ENCODE data around the gene NRXN2.
"Not testable (repeated sequence)": the region's sequence is repeated elsewhere in the genome, so short reads cannot be mapped to it uniquely, and the experiment has no call there.

Gene NRXN2

DNA sequence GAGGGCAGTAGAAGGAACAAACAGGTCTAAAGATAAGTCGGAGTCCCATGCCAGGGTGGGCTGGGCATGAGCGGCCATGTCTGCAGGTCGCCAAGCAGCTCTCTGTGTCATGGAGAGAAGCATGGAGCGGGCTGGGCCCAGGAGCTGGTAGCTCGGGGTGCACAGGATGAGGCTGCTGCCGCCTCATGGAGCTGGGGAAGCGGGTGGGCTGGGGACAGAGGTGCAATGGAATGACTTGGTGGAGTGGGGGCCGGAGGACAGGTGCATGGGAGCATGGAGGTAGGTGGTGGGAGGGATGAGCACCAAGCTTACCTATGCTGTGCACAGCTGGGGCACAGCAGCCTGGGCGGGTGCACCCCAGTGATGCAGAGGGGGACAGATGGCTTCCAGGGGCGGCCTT, 3.6 kb downstream of the NRXN2 start:
- no peak for DNase-seq

DNA sequence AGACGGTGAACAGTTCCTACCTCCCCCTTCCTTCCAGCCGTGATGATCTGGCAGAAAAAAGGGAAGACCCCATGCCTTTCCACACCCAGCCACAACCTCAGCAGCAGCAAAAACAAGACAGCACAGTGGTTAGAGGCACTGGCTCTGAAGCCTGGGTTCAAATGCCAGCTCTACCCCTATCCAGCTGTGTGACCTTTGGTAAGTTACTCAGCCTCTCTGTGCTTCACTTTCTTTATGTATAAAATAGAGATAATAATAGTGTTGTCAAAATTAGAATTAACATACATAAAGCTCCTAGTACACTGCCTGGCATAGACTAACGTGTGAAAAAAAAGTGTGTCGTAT, 4.2 kb downstream of the NRXN2 start:
- DNase-seq, result no peak

DNA sequence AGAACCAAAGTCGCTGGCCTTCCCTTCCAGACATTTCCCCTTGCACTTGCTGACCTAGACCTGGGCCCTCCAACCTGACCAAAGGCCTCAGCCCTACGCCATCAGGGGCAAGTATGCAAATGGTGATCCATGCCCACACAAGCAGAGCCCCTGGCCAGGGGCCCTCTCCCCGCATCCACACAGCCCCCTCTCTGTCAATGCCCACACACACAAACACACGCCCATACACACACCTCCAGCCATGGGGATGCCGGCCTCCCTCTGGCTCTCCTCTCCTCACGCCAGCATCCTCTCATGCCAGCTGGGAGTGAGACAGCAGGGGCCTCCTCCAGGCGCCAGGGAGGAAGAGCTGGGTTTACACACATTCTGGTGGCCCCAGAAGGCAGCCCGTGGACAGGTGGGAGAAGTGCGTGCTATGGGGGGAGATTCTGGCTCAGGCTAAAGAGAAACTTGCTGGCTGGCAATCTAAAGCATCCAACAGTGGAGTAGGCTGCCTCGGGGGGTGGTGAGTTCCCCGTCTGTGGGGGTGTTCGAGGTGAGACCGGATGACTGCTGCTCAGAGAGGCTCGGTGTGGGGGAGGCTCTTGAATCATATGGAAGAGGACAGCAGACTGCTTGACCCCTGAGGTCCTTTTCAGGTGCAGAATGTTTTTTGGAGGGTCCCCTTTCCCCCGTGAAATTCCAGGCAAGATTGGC, 4.8 kb downstream of the NRXN2 start:
- no peak for DNase-seq

DNA sequence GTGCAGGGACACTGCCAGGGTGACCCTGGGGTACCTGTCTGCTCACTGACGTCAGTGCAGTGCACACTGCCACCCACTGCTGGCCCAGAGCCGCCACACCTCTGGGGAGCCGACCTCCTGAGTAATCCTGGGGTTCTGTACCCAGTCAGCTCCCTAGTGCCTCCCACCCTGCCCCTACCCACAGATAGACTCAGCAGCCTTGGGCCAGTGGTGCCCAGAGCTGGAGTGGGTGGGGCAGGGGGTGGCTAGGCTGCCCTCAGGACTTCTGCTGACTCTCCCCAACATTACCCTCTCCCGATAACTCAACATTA, 5.8 kb downstream of the NRXN2 start:
- DNase-seq, result no peak

DNA sequence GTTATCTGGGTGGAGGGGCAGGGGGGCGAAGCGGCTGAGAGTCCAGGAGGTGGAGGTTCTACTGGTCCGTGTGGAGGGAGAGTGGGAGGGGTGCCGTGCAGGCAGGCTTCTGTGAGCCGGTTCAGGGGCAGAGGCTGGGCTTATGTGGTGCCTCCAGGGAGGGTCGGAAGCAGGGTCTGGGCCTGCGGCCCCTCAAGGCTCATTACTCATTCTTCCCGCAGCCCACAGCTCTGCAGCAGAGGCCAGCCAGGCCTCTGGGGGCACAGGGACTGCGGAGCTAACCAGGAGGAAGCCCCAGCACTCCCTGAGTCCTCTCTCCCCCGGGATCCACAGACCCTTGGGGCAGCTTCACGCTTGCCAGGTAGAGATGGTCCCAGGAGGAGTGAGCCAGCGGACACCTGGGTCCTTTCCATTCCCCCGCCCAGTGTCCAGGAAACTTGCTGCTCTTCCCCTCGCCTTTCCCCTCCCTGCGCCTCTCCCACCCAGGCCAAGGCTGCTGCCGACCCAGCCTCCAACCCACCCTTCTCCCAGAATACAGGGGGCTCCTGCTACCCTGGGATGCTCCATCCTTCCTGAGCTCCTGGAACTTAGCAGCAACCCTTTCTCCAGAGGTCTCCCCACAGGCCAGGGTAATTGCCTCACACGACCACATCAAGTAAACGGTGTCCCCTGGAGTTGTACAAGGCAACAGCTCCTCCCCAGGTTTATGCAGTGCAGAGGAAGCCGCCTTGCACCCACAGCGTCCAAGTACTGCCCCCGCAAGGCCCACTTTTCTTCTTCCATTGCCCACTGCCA, 6.3 kb downstream of the NRXN2 start:
- no peak for DNase-seq

DNA sequence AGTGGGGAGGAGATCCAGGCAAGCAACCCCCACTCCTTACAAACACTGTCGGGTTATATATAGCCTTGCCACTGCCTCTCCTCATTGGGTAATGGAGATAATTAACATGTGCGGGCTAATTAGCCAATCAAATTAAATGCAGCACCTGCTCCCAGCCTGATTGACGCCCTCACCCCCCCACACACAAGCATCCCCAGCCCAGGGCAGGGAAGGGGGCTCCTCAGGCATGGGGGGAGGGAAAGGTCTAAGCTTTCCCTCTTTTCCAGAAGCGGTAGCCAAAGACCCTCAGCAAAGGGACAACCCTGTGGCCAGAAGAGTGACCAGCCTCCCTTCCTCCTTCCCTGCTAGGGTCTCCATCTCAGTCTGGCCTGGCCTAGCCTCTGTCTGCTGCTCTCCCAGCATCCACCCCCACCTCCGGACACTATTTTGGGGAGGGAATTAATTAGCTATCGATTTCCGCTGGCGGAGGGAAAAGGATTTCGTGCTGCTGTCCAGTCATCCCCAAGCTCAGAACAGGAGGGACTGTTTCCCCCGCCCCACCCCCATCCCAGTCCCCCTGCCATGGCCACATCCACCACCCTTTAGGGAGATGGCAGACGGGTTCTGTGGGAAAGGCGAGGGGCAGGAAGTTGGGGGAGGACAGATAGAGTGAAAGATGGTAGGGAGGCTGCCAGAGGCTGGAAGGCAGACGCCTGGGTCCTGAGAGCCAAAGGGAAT, 7.1 kb downstream of the NRXN2 start:
- no peak for DNase-seq

DNA sequence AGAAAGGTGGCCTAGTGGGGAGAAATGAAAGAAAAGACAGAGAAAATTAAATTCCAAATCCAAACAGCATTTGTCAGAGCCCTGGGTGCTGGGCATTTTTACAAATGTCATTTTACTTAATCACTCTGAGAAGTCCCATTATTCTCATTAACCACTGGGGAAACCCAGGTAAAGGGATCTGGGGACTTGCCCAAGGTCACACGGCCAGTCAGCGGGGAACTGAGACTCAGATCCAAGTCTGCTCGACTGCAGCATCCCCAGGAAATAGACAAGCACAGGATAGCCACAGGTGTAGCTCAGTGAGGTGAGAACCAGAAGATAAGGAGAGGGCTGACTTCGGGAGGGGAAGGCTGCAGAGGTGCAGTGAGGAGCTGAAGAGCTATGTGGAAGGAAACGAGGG, 7.9 kb downstream of the NRXN2 start:
- no peak for DNase-seq

DNA sequence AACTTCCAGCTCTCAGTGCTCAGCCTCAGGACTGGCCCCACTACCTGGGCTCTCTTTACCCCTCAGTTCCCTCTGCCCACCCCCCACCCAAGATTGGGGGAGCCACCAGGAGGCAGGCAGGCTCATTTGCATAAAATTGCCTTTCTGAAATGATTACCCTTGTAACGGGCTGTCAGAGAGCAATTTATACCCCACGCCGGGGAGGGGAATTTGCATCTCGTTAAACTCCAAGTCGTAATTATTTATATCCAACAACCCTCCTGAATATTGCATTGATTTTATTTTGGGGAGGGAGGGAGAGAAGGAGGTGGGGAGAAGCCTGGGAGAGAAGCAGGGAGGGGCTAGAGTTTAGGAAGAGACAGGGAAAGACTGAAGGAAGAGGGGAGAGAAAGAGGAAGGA, 8.3 kb downstream of the NRXN2 start:
- no peak for DNase-seq

DNA sequence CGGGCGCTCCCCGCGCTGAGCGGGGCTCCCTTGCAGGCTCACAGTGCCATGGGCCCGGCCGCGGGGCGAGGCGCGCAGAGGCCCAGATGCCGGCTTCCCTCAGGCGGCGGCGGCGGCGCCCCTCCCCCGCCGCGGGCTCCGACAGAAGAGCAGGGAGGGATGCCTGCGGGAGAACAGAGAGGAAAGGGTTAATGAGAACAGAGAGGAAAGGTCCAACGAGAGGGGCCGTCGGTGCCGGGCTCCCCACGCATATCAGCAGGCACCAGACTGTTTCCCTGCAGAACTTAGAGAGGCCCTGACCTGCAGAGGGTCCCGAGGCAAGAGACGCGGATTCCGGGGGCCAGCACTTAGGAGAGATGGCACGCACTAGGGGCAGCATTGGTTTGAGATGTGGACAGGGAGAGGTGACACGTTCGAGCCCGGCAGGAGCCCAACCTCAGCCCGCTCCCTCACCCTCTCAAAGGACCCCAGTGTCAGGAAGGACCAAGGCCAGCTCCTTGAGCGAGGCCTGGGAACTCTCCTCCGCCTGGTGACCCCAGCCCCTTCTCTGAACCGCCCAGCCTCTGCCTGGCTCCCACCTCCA, 9.1 kb downstream of the NRXN2 start:
- DNase-seq, result no peak

DNA sequence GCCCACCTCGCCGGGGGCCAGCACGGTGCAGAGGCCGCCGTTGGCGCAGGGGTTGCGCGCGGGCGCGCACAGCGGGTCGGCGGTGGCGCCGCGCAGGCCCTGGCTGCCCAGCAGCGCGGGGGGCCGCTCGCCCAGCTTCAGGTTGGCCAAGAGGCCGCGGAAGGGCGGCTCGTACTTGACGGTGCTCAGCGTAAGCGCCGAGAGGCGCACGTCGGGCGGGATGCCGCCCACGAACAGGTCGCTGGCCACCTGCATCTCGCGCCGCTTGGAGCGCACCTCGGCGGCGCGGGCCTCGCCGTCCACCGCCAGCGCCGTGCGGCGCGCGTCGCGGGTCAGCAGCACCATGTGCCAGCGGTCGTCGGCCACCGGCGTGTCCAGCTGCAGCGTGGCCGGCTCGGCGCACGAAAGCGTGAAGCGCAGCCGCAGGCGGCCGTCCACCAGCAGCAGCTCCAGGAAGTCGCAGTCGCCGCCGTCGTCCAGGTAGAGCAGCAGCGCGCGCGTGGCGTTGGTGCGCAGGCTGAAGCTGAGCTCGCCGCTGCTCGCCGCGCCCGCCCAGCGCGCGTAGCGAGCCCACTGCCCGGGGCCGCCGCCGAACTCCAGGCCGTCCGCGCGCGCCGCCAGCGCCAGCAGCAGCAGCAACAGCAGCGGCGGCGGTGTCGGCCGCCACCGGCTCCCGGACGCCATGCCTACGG, 9.8 kb downstream of the NRXN2 start:
- DNase-seq, result no peak

DNA sequence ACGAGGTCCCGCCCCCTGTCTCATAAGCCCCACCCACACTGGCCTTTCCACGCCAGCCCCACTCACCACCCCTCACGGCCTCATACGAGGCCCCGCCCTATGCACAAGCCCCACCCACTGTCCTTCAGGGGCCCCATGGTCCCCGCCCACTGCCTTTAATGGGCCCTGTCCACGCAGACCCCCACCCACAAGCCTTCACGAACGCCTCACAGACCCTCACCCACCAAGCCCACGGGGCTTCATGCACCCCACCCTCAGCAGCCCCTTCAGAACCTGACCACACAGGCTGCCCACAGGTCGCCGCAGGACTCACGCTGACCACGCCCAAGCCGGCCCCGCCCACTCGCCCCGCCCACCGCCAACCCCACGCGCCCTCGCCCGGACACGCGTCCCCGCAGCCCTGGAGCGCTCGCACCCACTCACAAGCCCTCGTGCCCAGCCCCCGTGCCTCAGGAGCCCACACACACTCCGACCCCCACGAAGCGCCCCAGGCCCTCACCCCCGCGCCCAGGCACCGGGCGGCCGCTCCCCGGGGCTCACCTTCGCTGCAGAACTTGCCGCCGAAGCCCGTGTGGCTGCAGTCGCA, 10.5 kb downstream of the NRXN2 start:
- no peak for DNase-seq

DNA sequence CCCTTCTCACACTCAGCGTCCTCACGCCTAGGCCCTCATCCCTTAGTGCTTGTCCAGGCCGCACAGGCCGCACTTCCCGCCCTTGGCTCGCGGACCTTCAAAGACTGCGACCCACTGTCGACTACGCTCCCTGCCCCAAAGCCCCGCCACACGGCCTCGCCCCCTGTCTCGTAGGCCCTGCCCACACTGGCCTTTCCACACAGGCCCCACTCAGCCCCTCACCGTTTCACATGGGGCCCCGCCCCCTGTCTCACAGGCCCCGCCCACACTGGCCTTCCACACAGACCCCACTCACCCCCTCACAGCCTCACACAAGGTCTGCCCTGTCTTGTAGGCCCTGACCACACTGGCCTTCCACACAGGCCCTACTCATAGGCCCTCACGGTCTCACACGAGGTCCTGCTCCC, 11.0 kb downstream of the NRXN2 start:
- no peak for DNase-seq

DNA sequence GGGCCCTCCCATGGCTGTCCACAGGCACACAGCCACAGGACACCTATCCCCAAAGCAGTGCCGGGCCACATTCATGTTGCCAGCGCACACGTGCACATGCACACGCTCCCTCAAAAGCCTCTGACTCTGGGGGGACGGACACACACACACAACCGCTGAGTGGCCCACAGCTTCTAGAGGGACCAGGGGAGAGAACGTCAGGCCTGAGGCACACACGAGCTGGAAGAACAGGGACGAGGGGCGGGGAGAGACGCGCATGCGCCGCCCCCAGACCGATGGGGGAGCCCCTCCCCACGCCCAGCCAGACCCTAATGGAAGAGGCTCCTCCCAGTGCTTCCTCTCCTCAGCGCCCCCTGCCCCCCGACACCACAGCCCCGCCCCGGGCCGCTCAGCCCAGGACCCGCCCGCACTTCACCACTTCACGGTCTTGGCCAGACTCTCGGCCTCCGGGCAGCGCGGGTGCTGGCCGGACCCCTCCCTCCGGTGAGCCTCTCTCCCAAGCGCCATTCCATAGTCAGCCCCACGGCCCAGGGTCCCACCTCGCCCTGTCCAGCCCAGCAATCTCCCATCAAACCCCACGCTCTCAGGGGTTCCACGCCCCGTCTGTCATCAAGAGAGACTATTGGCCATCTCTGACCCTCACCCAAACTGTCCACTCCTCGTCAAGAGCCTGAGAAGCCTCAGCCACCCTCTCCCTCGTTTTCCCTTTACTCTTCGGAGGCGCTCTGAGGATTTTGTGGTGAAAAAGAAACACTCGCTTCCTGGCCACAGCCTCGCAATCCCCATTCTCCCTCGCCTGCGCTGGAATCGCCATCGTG, 11.7 kb downstream of the NRXN2 start:
- DNase-seq, result no peak

DNA sequence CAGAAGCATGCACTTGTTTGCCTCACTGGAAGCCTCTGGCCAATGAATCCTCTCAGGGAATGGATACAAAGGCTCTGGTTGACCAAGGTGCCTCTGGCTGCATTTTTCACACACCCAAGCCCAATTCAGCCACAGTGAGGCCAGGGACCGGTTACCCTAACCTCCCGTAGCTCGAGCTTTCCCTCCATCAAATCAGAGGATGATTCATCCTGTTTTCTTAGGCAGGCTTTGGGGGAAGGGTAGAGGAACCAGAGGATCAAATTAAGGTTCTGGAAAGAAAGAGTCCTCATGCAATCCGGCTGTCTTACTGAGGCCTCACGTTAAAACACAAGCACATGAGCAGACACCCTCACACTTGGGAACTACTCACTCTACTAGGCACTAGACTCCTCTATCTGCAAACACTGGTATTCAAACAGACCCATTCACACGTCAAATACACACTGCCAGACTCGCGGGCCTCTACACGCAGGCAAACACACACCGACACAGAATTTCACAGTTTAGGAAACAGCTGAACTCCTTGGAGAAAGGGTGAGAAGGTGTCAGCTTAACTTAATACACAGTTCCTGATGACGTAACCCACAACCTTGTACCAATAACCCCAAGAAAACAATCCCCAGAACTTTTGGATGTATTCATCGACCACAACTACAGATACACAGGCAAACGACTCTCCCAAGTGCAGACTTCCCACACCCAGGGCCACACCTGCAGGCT, 12.4 kb downstream of the NRXN2 start:
- no peak for DNase-seq

DNA sequence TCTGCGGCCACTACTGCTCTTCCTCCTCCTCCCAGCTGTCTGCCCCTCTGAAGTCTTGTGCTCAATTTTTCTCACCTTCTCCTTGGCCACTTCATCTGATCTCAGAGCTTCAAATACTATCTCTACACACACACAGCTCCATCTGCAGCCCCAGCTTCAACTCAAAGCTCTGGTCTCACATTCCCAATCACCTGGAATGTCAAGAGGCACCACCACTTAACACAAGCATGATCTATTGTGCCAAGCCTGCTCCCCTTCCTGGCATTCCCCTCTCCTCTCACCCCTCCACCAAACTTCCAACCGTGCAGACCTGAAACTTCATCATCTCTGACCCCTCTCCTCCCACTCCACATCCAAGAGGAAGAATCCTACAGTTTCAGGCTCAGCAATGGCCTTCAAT, 17.5 kb downstream of the NRXN2 start:
- no peak for DNase-seq

DNA sequence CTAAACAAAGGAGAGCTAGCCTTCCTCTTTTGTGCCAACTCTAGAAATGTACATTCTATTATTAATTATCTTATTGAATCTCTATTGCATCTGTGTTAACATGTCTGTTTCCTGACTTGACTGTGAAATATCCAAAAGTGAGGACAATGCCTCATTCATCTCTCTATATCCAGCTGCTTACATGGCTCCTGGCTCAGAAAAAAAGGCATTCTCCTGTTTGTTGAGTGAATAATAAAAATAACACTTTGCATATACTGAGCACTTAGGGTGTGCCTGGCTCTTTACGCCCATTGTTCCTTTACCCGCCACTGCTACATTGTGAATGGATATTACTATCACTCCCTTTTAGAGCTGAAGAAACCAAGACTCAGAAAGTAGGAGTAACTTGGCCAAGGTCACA, 19.9 kb downstream of the NRXN2 start:
- DNase-seq, result no peak

DNA sequence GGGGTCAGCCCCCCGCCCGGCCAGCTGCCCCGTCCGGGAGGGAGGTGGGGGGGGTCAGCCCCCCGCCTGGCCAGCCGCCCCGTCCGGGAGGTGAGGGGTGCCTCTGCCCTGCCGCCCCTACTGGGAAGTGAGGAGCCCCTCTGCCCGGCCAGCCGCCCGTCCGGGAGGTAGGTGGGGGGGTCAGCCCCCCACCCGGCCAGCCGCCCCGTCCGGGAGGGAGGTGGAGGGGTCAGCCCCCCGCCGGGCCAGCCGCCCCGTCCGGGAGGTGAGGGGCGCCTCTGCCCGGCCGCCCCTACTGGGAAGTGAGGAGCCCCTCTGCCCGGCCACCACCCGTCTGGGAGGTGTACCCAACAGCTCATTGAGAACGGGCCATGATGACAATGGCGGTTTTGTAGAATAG, 21.0 kb downstream of the NRXN2 start:
- not testable (repeated sequence) for DNase-seq

DNA sequence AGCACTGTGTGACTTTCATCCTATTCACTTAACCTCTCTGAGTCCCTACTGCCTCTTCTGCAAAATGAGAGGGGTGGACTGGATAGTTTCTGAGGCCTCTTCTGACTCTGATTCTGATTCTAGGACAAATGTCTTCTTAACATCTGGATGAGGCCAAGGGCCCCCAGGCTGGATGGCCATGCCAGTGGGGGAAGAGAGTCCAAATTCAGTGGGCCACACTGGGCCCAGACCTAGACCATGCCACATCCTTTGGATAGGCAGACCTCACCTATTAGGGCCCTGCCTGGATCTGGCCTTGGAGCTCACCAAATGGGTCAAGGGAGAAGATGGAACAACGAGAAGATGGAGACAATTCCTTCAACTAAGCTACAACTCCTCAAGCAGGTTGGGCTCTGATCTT, 24.6 kb downstream of the NRXN2 start:
- DNase-seq, result no peak

DNA sequence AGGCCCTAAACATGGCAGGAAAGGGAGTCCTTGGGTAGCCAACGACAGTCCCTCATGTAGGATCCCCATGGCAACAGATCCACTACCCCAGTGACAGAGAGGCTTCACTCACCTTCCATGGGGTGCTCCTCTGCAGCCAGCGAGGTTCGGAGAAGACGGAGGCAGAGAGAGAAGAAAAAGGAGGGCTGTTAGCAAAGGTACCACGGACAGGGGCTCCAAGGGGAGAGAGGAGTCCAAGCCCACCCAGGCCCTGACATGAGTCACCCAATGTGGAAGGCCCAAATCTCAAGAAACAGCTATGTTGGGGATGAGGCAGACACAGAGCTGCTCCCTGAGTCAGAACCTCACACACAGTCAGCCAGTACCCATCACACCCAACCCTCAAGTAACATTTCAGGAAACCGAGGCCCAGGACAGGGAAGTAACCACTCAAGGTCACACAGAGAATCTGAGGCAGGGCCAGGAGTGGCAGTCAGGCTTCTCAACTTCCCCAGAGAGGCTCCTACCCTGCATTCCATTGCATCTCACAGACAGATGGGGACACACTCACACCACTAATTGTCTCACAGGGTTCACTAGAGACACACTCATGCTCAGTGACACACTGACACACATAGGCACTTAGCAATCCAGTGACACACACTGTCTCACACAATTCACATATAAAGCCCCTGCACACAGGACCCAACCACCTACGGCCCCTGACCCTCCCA, 25.2 kb downstream of the NRXN2 start:
- DNase-seq, result no peak

DNA sequence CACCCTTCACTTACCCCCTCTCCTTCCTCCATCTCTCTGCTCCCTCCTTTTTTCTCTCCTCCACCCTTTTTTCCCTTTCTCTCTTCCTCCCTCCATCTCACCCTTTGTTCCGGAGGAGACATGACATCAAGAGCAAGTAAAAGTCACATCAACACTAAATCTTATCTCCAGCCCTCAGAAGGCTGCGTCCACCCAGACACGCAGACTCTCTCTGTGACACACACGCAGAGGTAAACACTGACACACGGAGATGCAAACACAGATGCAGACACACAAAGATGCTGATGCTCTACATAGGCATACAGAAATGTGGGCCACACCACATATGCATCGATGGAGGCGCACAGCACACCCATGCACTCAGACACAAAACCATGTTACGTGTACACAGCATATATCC, 27.0 kb downstream of the NRXN2 start:
- no peak for DNase-seq

DNA sequence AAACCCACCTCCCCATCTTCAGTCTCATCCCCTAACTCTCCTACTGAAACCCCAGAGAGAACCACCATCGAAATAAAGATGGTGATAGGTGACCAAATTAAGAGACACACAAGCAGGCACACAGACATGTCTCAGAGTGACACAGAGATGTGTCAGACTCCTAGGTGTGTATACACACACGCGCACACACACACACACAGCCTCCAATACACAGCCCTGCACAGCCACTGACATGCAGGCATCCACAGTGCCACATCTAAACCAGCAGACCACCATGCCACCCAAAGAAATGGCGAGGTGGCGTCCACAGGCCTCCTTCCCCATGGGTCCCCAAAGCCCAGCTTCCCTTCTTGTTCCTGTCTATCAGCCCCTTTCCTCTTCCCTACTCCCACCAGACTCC, 27.4 kb downstream of the NRXN2 start:
- no peak for DNase-seq
